ENCODE results near the gene KAZN.

The KAZN gene

DNA sequence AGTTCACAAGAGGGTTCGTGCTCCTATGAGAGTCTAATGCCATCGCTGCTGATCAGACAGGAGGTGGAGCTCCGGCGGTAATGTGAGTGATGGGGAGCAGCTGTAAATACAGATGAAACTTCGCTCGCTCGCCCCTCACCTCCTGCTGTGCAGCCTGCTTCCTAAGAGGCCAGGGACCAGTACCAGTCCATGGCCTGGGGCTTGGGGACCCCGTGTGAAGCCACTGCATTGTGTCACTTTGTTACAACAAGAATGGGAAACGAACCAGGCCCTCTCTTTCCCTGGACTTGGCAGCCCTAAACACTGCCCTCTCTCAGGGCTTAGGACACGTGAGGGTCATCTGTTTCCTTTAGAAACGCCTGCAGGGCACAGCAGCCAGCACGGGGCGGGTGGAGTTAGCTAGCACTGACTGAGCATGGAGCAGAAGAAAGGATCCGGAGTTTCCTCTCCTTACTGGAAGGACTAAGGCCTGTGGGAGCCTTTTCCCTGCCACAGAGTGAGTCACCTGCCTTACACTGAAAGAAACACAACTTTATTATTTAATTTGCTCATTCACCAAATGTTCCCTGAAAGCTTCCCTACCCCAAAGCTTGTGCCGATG is 369.9 kb downstream of the KAZN start:
- no peak for DNase-seq

DNA sequence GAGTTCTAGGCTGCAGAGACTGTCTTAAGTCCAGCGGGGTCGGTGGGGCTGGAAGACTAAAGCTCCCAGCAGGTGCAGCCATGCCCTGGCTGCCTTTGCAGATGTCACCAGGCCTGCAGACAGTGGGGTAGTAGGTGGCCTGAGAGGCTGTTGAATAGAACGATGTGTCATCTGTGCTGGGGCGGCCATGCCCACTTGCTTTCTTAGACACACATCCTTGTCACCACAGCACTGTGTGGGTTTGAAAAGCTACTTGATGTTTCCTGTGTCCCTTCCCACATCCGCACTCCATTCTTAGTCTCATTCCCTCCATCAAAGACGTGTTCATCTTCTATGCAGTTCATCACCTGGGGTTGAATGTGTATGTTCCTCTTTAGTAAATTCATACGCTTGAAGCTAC is 370.5 kb downstream of the KAZN start:
- peak in 1 of 2 donors; percentile 7 for DNase-seq

DNA sequence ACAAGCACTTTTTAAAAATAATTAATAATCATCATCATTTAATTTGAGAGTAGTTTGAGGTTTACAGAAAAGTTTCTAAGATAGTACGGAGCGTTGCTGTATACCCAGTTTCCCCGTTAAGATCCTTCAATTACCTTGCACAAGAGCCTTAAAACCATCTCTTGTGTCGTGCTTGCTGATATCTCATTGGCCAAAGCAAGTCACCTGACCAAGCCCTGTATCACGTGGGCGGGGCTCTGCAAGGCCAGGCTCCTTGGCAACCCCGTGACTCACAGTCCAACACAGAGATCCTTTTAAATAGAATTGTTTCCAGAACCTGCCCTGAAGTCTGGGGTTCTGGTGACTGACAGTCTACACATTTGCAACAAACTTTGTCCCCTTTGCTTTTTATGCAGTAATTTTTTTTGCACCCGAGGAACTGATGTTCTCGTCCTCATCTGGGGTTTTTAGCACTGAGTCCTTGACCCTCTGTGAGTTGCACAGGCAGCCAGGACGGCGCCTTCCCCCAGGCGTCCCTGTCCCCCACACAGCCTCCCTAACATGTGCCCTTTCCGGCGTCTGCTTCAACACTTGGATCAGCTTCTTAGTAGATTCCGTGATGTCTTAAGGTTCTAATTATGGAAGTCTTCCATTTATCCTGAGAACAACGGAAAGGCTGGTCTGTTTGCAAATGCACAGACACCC is 371.8 kb downstream of the KAZN start:
- peak in 1 of 2 donors; percentile 9 for DNase-seq

DNA sequence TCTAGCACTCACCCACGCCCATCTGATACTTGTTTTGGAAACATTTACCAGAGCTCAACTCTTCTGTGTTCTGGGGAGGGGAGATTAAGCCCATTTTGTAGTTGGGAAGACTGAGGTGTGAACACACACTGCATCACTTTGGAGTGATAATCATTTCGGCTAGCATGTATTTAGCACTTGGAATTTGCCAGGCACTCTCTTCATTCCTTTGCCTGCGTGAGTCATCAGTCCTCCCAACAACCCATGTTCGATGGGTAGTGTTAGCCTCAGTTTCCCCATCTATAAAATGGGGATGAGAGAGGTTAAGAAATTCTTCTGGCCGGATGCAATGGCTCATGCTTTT is 372.3 kb downstream of the KAZN start:
- DNase-seq: no peak

DNA sequence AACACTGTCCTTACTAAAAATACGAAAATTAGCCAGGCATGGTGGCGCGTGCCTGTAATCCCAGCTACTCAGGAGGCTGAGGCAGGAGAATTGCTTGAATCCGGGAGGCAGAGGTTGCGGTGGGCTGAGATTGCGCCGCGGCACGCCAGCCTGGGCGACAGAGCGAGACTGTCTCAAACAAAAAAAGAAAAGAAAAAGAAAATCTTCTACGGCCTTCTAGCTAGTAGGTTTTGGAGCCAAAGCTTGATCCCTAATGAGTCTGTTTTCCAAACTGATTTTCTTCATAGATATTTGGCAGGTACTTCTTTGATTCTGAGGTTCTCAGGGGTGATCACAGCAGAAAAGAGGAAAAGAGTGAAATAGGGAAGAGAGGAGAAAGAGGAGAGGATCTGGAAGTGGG is 372.7 kb downstream of the KAZN start:
- no peak for DNase-seq

DNA sequence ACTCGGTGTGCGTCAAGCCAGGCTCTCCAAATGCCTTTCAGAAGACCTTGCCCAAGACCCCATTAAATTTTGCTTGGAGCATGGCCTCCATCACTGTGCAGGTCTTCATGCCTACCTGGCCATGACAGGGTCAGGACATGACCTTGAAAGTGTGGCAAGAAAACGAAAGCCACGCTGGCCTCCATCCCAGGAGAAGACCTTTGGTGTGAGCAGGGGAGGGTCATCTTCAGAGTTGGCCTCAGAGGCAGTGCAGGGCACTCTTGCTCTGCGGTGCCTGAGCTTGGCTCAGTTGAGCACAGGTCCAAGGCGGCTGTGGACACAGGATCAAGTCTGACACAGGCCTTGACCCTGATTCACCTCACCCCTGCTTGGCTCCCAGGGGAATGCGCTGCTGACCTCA is 373.6 kb downstream of the KAZN start:
- no peak for DNase-seq

DNA sequence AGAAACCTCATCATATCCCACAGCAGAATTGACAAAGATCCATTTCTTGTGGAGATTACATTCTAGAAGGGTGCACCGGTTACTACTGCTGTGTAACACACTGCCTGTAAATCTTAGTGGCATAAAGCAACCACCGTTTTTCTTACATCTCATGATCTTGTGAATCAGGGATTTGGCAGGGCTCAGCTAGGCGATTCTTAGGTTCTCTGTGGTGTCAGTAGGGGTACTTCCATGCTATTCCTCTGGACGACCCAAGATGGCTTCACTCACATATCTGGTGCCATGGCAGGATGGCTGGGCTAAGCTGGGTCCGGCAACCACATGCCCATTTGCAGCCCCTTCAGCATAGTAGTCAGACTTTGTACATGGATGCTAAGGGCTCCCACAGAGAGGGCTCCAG is 375.3 kb downstream of the KAZN start:
- DNase-seq: no peak

DNA sequence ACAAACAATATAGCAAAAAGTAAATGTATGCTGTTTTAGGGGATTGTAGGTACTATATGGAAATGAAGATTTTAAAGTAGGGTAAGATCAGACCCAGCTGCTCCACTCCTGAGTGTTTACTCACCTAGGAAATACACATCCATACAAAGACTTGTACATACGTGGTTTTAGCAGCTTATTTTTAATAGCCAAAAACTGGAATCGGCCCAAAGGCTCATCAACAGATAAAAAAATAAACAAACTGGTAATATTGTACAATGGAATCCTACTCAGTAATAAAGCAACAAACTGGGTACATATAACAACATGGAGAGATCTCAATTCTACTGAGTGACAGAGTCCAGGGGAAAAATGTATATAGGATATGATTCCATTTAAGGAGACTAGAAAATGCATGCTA is 375.9 kb downstream of the KAZN start:
- no peak for DNase-seq

DNA sequence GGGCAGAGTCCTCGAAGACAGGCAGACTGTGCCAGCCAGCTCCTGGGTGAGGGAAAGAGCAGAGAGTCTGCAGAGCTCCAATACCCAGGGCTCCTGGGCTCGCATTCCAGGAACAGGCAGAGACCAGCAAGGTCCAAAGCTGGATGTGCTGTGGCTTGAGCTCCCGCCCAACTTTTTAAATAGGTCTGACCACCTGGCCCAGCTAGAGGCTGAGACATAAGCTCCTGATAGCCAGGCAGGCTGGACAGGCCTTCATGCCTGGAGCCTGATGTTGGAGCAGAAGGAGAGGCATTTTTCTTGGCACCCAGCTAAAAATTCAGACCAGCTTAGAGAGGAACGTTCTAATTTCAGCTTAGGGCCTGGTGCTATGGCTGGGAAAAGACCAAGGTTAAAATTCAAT is 376.6 kb downstream of the KAZN start:
- DNase-seq: no peak

DNA sequence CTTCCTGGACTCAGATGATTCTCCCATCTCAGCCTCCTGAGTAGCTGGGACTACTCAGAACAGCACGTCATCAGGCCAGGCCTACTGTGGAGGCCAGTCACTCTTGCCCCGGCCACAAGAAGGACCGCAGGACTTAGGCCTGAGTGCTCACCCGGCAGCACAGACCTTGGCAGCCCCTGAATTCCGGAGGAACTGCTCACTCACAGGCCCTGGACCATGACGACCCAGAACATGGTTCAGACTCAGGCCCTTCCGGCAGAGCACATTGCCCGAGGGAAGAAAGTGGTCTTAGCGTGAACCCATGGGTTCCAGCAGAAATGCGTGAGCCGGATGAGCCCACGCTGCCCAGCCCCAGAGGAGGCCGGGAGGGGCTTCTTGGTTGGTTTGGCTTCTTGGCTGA is 377.8 kb downstream of the KAZN start:
- DNase-seq: no peak

DNA sequence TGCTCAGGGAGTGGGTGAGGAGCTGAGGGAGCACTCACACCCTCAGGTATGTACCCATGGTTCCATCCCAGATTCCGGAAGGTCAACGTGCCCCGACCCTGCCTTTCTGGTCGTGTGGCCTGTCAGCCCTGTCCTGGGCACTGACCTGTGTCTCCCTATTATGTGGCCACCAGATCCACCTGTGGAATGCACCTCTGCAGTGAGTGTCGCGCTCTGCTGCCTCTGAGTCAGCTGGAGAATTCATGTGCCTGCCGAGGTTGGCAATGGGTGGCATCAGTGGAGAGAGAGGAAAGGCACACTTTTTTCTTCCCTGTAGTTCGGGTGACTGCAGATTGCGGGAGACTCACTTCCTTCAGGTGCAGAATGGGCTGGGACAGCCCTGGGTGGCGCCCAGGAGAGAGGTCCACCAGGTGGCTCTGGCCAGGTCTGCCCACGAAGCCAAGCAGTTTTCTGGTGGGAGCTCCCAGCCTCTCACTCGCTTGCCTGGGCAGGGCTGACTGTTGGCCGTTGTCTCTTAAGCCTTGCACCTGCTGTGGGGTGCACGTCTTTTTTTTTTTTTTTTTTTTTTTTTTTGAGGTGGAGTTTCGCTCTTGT is 378.9 kb downstream of the KAZN start:
- no peak for DNase-seq

DNA sequence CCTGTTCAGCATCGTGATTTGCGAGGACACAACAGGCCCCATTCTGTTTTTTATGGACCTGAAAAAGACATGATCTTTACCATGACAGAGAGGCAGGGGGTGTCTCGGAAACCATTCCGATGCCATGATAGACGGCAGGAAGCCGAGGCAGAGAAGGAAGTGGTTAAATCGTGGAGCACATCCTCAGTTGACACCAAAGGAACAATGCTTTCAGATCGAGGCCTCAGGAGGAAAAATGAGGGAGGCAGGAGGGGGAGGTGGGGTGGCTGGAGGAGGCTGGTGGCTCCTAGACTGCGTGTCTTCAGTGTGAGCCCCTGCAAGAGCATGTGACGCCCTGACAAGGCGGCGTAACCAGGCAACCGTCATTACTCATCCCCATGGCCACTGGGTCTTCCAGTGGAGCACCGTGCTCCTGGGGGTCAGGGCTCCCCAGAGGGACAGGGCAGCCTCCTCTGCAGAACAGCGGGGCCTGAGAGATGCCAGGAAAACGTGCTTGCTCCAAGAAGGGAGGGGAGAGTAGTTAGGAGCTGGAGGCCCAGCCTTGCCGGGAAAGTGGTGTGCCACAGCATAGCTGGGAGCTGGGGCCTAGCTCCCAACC is 382.2 kb downstream of the KAZN start:
- no peak for DNase-seq

DNA sequence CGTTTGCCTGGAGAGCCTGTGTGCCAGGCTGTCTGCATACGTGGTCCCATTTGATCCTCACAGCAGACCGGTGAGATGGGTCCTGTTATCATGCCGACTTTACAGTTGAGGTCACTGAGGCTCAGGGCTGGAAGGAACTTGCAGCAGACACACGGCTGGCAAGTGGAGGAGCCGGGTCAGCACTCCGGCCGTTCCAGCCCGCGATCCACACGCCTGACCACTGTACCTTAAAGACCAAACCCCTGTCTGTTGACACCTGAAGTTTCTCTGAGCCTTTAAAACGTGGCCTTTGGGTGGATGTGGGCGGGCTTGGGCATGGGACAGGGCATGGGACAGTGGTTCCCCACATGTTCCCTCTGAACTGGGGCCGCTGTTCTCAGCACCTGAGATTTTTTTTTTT is 383.5 kb downstream of the KAZN start:
- DNase-seq: no peak

DNA sequence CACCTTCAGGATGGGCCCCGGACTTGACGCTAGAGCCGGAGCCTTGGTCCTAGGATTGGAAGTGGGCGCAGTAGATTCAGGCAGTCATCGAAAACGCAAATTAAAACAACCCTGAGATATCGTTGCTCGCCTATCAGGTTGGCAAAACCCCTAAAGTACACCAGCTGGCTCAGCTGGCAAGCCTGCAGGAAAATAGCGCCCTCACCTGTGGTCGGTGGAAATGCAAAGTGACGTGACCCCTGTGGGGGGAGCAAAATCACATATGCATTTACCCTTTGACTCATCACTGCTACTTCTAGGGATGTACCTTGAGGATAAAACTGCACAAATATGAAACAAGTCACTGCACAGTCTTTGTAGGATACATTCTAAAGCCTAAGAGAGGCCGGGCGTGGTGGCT is 384.8 kb downstream of the KAZN start:
- DNase-seq: no peak

DNA sequence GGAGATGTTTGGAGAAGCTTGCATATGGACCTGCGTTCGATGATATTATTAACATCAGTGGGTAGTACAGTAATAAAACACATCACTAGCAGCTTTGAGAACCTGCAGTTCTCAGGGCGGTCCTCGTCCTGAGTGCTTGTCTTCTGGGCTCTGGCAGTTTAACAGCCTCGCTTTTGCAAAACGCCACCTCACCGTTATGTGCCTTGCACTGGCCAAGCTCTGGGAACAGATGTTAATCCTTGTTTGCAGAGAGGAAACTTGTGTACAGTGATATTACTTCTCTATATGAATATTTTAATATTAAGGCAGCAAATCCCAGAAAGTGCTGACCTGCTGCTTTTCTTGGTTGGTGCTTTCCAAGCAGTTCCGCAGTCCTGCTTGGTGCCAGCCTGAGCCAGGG is 387.7 kb downstream of the KAZN start:
- no peak for DNase-seq

DNA sequence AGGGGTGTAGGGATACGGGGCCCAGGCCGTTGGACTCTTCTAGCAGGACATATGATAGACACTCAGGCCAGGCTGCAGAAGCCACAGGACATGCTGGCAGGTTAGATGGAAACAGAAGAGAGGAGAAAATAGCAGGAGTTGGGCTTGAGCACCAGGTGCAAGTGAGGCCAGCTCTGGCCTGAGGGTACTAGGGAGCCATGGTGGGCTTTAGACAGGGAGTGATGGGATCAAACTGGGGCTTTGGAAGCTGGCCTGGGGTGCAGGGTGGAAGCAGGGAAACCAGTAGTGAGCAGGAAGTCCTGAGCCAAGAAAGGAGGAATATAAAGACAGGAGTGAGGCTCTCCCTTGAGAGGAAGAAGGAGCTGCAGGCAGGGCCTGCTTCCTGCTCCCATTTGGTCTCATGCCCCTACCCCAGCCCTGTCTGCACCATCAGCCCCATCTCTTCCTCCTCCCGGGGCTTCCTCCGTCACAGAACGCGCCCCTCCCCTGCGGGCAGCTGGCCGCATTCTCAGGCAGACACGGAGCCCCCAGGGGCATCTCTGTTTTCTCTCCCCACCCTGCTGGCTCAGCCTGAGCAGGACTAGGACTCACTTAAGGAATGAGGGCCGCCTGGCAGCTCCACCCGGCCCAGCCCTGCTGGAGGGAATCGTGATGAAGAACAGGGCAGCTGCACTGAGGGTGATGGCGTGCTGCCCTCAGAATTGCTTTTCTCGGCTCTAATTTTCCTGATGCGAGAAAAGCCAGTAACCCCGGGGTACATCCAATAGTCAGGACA is 389.5 kb downstream of the KAZN start:
- no peak for DNase-seq

DNA sequence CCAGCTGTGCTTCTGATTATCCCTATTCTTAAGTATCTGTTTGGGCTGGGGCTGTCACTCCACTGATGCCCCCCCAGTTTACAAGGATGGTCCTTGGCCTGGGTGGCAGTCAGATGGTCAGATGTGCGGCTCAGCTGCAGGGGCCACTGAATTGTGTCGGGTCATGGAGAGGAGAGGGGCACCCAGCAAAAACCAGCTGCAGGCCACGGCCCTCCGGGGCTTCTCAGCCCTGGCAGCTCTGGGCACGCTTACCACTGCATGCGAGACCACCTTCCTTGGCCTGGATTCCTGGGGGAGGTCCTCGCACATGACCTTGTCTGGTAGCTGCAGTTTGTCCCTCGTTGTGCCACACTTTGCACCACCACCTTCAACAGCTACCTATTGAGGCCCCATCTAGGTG is 390.2 kb downstream of the KAZN start:
- DNase-seq: no peak

DNA sequence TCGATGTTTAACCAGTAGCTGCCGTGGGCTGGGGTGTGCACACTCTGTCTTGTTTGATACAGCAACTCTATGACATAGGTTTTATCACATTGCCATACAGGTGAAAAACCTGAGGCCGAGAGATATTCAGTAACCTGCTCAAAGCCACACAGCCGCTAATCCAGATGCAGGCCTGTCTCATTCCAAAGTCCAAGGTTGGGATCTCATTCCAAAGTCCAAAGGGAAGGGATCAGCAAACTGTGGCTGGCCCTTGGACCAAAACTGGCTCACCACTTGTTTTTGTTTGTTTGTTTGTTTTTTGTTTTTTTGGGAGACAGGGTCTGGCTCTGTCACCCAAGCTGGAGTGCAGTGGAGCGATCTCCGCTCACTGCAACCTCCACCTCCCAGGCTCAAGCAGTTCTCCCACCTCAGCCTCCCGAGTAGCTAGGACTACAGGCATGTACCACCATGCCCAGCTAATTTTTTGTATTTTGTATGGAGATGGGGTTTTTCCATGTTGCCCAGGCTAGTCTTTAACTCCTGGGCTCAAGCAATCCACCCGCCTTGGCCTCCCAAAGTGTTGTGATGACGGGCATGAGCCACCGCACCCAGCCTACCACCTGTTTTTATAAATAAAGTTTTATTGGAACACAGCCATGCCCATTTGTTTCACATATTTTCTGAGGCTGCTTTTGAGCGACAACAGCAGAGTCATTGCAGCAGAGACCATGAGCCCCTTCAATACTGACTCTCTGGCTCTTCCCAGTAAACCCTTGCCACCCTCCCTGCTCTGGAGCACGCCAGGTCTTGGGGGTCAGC is 391.6 kb downstream of the KAZN start:
- DNase-seq: no peak

DNA sequence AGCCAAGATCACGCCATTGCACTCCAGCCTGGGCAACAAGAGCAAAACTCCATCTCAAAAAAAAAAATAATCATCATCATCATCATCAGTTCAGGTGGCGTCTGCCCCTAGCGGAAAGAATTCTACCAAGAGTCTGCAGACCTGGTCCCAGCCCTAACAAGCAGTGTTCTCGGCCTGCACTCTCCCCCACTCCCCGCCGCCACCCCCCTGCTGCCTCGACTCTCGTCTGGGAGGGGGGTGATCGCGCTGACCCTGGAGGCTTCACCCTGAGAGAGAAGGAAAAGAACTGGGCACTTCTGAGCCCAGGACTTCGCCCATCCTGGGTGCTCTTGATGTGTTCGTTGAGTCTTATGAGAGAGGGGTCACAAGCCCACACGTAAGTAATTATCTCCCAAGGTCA is 394.9 kb downstream of the KAZN start:
- DNase-seq: no peak

DNA sequence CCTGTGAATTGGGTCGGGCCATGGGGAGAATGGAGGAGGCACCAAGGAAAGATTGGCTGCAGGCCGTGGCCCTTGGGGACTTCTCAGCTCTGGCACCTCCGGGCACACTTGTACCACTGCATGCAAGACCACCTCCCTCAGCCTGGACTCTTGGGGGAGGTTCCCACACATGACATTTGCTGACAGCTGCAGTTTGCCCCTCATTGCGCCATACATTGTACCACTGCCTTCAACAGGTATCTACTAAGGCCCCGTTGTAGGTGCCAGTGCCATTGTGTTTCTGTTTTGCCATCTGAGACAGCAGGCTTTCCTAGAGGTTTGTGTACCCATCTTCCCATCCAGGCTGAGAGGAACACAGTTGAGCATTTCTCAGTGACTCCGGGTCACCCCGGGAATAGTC is 395.7 kb downstream of the KAZN start:
- no peak for DNase-seq

DNA sequence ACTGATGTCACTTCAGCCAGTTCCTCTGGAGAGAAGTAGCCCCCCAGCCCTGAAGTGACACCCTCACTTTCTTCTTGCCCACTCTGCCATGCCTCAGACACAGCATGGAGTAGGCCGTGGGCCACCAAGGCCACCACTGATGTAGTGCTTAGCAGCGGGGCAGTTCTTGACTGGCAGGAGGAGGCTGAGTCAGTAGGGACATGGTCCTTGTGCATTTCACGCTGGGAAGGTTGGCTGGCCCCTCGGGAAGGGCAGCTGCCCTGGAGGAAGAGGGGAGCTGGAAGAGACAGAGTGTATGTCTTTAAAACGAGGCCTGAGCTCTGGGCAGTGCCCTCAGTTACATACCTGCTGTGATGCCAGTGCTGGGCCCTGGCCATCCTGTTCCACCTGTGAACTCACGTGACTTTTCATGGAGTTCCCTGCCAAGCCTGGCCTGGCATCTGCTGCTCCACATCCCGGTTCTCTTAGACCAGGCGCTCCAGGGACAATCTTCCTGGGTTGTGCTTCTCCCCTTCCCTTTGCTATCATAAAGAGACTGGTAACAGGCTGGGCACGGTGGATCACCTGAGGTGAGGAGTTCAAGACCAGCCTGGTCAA is 396.5 kb downstream of the KAZN start:
- DNase-seq: no peak
